ENCODE results near the gene EVPL. TPM values are rescaled to one million over a fixed set of nuclear protein-coding genes. Genes with fewer than 3 reads are reported as not detected.

Gene EVPL
- total RNA-seq, 1 experiment from 2014 or later: 36.4 TPM

DNA sequence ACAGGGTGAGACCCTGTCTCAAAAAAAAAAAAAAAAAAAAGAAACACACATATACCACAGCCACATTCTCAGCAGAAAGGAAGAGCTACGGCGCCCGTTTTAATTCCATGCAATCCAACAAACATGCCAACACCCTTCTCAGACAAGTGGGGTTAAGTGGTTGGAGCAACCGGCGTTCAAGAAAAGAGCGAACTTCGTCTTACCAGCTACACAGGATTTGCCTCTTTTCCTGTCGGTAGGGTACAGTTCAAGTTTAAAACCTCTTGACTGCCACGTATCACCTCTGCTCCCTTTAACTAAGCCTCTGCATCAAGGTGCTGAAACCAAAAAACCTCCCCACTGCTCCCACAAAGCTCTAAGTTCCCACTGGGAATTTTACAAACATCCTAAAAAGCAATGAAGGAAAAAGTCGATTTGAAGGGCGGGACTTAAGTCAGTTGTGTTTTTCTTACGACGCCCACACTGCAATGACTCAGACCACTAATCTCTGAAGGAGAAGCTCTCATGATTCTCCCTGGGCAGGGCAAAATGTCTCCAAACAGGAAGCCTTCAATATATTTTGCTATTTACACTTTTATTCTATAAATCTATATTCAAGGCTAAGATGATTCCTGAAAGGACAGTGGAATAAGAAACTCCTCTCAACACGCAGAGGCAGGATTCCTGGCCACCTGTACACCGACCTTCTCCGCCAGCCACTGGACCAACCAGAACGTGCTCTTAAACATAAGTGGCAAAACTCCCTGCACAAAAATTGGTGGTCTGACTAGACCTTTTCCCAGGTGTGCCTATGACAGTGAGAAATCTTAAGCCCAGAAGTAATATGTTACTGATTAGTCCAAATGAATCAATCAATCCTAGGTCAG, 26.4 kb upstream of the EVPL start:
- no peaks in the 10 kb centered on the region for H3K4me1 ChIP-seq (ENCODE audit: control insufficient read depth, insufficient read depth, low read length)
- ChIA-PET CTCF (interaction anchor here (0.9 kb wide), 1 partner anchor 226 kb away, joined by 4 read pairs; no protein-coding TSS in a partner anchor), POLR2A (no interaction called here)
- H3K4me3 ChIP-seq (ENCODE audit: low read depth in 2 of 2, low read length in 2 of 2): no peak overlapping the region
- no peak for ATAC-seq
- peaks cover 16% of the 10 kb centered on the region for H3K36me3 ChIP-seq (ENCODE audit: control insufficient read depth, insufficient read depth, low read length)
- TF ChIP-seq, protein P1, sequence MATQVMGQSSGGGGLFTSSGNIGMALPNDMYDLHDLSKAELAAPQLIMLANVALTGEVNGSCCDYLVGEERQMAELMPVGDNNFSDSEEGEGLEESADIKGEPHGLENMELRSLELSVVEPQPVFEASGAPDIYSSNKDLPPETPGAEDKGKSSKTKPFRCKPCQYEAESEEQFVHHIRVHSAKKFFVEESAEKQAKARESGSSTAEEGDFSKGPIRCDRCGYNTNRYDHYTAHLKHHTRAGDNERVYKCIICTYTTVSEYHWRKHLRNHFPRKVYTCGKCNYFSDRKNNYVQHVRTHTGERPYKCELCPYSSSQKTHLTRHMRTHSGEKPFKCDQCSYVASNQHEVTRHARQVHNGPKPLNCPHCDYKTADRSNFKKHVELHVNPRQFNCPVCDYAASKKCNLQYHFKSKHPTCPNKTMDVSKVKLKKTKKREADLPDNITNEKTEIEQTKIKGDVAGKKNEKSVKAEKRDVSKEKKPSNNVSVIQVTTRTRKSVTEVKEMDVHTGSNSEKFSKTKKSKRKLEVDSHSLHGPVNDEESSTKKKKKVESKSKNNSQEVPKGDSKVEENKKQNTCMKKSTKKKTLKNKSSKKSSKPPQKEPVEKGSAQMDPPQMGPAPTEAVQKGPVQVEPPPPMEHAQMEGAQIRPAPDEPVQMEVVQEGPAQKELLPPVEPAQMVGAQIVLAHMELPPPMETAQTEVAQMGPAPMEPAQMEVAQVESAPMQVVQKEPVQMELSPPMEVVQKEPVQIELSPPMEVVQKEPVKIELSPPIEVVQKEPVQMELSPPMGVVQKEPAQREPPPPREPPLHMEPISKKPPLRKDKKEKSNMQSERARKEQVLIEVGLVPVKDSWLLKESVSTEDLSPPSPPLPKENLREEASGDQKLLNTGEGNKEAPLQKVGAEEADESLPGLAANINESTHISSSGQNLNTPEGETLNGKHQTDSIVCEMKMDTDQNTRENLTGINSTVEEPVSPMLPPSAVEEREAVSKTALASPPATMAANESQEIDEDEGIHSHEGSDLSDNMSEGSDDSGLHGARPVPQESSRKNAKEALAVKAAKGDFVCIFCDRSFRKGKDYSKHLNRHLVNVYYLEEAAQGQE (IDR thresholded peaks at IDR 0.05; ENCODE audit: insufficient read depth in 1 of 2, low read depth in 2 of 2, low read length in 1 of 2): no peak
- TF ChIP-seq, protein P2, sequence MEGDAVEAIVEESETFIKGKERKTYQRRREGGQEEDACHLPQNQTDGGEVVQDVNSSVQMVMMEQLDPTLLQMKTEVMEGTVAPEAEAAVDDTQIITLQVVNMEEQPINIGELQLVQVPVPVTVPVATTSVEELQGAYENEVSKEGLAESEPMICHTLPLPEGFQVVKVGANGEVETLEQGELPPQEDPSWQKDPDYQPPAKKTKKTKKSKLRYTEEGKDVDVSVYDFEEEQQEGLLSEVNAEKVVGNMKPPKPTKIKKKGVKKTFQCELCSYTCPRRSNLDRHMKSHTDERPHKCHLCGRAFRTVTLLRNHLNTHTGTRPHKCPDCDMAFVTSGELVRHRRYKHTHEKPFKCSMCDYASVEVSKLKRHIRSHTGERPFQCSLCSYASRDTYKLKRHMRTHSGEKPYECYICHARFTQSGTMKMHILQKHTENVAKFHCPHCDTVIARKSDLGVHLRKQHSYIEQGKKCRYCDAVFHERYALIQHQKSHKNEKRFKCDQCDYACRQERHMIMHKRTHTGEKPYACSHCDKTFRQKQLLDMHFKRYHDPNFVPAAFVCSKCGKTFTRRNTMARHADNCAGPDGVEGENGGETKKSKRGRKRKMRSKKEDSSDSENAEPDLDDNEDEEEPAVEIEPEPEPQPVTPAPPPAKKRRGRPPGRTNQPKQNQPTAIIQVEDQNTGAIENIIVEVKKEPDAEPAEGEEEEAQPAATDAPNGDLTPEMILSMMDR (IDR thresholded peaks at IDR 0.05): no peak
- H3K27ac ChIP-seq (ENCODE audit: low read length): no peak overlapping the region
- H3K27me3 ChIP-seq (ENCODE audit: control insufficient read depth, insufficient read depth, low read length): no peaks in the 10 kb centered on the region
- no peaks in the 10 kb centered on the region for H3K9me3 ChIP-seq (ENCODE audit: control insufficient read depth, insufficient read depth, low read depth, low read length)
- no peak for DNase-seq (ENCODE audit: low read depth, low spot score)
- intact Hi-C loops (cut with micrococcal nuclease; ENCODE audit: unreplicated experiment) (no loop called here), in situ Hi-C loops (cut with HindIII; ENCODE audit: low pct_unique_long_range_greater_than_20kb, low sequenced_read_pairs) (loop anchor here (25.0 kb wide), 1 partner anchor 116 kb away; the partner anchor contains the start of gene FBF1)
- TSS peak; percentile 25 for BruUV-seq (replicated peaks)

DNA sequence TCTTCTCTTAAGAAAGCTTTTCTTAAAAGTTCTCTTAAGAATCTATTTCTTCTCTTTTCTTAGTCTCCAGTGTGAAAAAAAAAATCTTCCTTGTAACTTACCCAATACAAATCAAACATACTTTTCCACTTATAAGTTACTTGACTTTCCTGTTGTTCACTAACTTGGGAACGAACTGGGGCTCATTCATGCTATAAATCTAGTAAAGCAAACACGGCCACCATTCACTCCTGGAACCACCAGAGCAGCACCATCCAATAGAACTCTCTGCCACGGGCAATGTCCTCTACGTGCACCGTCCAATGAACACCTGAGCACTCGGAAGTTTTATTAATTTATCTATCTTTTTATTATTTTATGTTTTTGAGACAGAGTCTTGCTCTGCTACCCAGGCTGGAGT, 24.5 kb upstream of the EVPL start:
- Histone ChIP-seq H3K4me3 (ENCODE audit: low read depth in 2 of 2, low read length in 2 of 2) (no peak overlapping the region), H3K9me3 (ENCODE audit: control insufficient read depth, insufficient read depth, low read depth, low read length) (no peaks in the 10 kb centered on the region), H3K4me1 (ENCODE audit: control insufficient read depth, insufficient read depth, low read length) (no peaks in the 10 kb centered on the region), H3K27me3 (ENCODE audit: control insufficient read depth, insufficient read depth, low read length) (no peaks in the 10 kb centered on the region), H3K27ac (ENCODE audit: low read length) (no peak overlapping the region), H3K36me3 (ENCODE audit: control insufficient read depth, insufficient read depth, low read length) (peaks cover 12% of the 10 kb centered on the region)
- TF ChIP-seq, protein P2 (IDR thresholded peaks at IDR 0.05): no peak
- TF ChIP-seq, protein P1 (IDR thresholded peaks at IDR 0.05; ENCODE audit: insufficient read depth in 1 of 2, low read depth in 2 of 2, low read length in 1 of 2): no peak
- no peak for TF ChIP-seq TCF7L2 (IDR thresholded peaks at IDR 0.05; ENCODE audit: low read depth, low read length)
- TF ChIP-seq SIN3A (IDR thresholded peaks at IDR 0.05; ENCODE audit: borderline replicate concordance, insufficient read depth, low read depth, low read length): no peak
- no peak for TF ChIP-seq POLR2AphosphoS5 (IDR thresholded peaks at IDR 0.05; ENCODE audit: low read depth, low read length)
- CTCF ChIA-PET: no interaction called here
- POLR2A ChIA-PET: interaction anchor here (0.7 kb wide), 1 partner anchor 10 kb away, joined by 4 read pairs; no protein-coding TSS in a partner anchor
- BruUV-seq (replicated peaks): no TSS peak
- intact Hi-C loops (cut with micrococcal nuclease; ENCODE audit: unreplicated experiment): no loop called here
- DNase-seq (ENCODE audit: low read depth, low spot score) (no peak), ATAC-seq (no peak)
- in situ Hi-C loops (cut with HindIII; ENCODE audit: low pct_unique_long_range_greater_than_20kb, low sequenced_read_pairs): loop anchor here (25.0 kb wide), 1 partner anchor 114 kb away; the partner anchor contains the start of gene FBF1
